Left lung (tissue), 10 donors: Measurements from ENCODE around the gene PFN1. TPM values are rescaled to one million over a fixed set of nuclear protein-coding genes. Genes with fewer than 3 reads are reported as not detected.

Experiments
- ATAC-seq: fragments of 200-7000 bp; cut with Tn5 transposase; one replicate; pipeline ENCODE4 v1.9.1; 2020; ENCODE audit warnings: moderate library complexity
- DNase-seq, 4 donors: peaks; one replicate each; pipeline ENCODE4 v3.0.0-alpha.2; 2013 to 2020
- H3K27ac ChIP-seq, 2 donors: fragments of 200-600 bp; sonication (generic) in 1 of 2; one replicate each; pipeline versions ENCODE4 v1.5.0 to v1.8.0; 2020 to 2021
- H3K27me3 ChIP-seq, 2 donors: fragments of 200-600 bp; sonication (generic) in 1 of 2; one replicate each; pipeline versions ENCODE4 v1.5.0 to v1.8.0; 2020 to 2021
- H3K36me3 ChIP-seq, 2 donors: fragments of 200-600 bp; sonication (generic) in 1 of 2; one replicate each; pipeline versions ENCODE4 v1.5.0 to v1.8.0; 2020 to 2021
- H3K4me1 ChIP-seq, 2 donors: fragments of 200-600 bp; one replicate each; pipeline ENCODE4 v1.8.0; 2021
- H3K4me3 ChIP-seq, 2 donors: fragments of 200-600 bp; sonication (generic) in 1 of 2; one replicate each; pipeline versions ENCODE4 v1.5.0 to v1.8.0; 2020 to 2021; ENCODE audit warnings: mild to moderate bottlenecking in 1 of 2
- H3K9me3 ChIP-seq, 2 donors: fragments of 200-600 bp; sonication (generic) in 1 of 2; one replicate each; pipeline versions ENCODE4 v1.5.0 to v1.8.0; 2020 to 2021
- intact Hi-C, 2 donors: fragments of 100-400 bp; cut with DNase I; formaldehyde crosslinking; loops; one replicate each; pipeline versions ENCODE4 v1.11.2 to v1.14.2; 2022
- polyA plus RNA-seq, 6 donors: library from polyadenylated mRNA; unstranded; fragments of 120-200 nt; gene quantifications; one replicate each; pipeline ENCODE4 v1.2.1, GENCODE V29; 2013; ENCODE audit not compliant: insufficient read length in 6 of 6
- total RNA-seq, 2 donors: library from RNA; stranded (reverse); fragmentation: NEBNext Ultra II Directional; extraction: Animal tissue kit (Norgen Biotek cat#: 25700); gene quantifications; one replicate each; pipeline ENCODE4 v1.2.1, GENCODE V29; 2021
- TF ChIP-seq, protein P1 (sequence below), 2 donors: fragments of 200-600 bp; sonication (generic) in 1 of 2; IDR thresholded peaks; one replicate each; pipeline versions ENCODE4 v1.5.0 to v1.8.0; 2021; ENCODE audit warnings: antibody characterized with exemption in 2 of 2
- donor health status: DM: no; HTN: yes; CAD: no.
- donor health status: DM: no; HTN: no; CAD: no.

Gene PFN1
- total and polyA plus RNA-seq, 8 donors: 337 to 987 (median 430) TPM

DNA sequence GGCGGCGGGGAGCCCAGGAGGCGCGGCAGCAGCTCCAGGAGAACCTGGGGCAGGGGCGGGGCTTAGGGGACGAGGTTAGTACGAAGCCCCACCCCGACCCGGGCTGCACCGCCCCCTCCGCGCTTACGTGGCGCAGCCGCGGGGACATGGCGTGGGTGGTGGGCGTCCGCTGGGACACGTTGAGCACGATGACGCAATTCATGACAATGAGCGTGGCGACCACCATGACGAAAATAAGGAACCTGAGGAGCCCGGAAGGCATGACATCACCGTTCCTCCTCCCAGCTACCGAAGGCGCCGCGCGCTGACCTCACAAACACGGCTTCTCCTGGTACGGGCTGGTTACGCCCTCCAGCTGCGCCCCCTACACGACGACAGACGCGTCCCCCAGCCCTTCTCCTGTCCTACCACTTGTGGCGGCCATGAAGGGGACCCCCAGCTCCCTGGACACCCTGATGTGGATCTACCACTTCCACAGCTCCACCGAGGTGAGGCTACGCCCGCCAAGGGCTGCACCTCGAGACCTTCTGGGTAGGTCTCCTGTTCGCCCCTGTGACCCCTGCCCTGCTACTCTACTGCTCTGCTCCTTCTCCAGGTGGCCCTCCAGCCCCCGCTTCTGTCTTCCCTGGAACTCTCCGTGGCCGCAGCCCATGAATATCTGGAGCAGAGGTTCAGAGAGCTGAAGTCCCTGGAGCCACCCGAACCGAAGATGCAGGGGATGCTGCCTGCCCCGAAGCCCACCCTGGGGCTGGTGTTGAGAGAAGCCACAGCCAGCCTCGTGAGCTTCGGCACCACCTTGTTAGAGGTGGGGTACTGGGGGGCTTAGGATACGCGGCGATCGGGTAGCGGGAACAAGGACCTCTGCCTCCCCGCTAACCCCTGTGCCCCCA is 48.7 kb downstream of the PFN1 start, which contains the start of gene C17orf107:
Gene C17orf107 (plus strand): TSS at position 196 of the 890 bp plus-strand sequence. CDS start 227 bp downstream, at position 423.
- Histone ChIP-seq H3K4me3 (peak within 1 kb of the TSS; percentile 42 to 54), H3K27ac (peak within 1 kb of the TSS; percentile 36 to 60), H3K4me1 (peaks cover 11 to 48% of the 10 kb centered on the region in 2 donors), H3K9me3 (no peaks in the 10 kb centered on the region), H3K27me3 (peaks cover 0 to 21% of the 10 kb centered on the region in 2 donors), H3K36me3 (peaks cover 0 to 30% of the 10 kb centered on the region in 2 donors)
- ATAC-seq (peak; percentile 72), DNase-seq (peak; percentile 55 to 97 (median 88))
- TF ChIP-seq, protein P1, sequence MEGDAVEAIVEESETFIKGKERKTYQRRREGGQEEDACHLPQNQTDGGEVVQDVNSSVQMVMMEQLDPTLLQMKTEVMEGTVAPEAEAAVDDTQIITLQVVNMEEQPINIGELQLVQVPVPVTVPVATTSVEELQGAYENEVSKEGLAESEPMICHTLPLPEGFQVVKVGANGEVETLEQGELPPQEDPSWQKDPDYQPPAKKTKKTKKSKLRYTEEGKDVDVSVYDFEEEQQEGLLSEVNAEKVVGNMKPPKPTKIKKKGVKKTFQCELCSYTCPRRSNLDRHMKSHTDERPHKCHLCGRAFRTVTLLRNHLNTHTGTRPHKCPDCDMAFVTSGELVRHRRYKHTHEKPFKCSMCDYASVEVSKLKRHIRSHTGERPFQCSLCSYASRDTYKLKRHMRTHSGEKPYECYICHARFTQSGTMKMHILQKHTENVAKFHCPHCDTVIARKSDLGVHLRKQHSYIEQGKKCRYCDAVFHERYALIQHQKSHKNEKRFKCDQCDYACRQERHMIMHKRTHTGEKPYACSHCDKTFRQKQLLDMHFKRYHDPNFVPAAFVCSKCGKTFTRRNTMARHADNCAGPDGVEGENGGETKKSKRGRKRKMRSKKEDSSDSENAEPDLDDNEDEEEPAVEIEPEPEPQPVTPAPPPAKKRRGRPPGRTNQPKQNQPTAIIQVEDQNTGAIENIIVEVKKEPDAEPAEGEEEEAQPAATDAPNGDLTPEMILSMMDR (IDR thresholded peaks at IDR 0.05): no peak
- intact Hi-C loops: loop anchor here in 1 of 2 donors (10.0 kb wide), 2 partner anchors 75 to 195 kb away; partner anchors contain the start of gene PELP1

DNA sequence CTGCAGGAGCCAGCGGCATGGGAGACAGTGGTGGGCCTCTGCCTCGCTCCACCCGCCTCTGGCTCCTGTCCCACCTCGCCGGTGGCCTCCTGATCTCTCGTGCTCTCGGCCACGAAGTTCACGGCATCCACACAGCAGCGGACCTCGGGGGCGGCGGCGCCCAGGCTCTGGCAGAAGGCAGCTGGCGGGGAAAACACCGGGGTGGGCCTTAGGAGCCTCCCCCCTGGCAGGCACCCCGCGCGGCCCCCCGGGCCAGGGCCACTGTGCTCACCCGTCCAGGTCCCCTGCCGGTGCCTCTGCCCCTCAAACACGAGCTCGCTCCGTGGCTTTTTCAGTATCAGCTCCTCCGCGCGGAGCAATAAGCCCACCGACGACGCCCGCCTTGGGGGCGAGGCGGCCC is 49.4 kb downstream of the PFN1 start:
- ATAC-seq: no peak
- peaks cover 11 to 48% of the 10 kb centered on the region in 2 donors for H3K4me1 ChIP-seq
- TF ChIP-seq, protein P1 (IDR thresholded peaks at IDR 0.05): no peak

GRCh38 chr17:4898351-4898750 is 50.0 kb downstream of the PFN1 start:
- peak in 1 of 4 donors; percentile 24 for DNase-seq
- TF ChIP-seq, protein P1 (IDR thresholded peaks at IDR 0.05): no peak

More for the DNA sequence above, 49.4 kb downstream of the PFN1 start:
- Histone ChIP-seq H3K27ac (no peak overlapping the region), H3K27me3 (peaks cover 0 to 21% of the 10 kb centered on the region in 2 donors), H3K36me3 (peaks cover 0 to 37% of the 10 kb centered on the region in 2 donors), H3K9me3 (no peaks in the 10 kb centered on the region), H3K4me3 (peak overlapping the region; percentile 42 to 54)
- no peak for DNase-seq
- intact Hi-C loops: loop anchor here in 1 of 2 donors (10.0 kb wide), 1 partner anchor 194 kb away; the partner anchor contains the start of gene PELP1

DNA sequence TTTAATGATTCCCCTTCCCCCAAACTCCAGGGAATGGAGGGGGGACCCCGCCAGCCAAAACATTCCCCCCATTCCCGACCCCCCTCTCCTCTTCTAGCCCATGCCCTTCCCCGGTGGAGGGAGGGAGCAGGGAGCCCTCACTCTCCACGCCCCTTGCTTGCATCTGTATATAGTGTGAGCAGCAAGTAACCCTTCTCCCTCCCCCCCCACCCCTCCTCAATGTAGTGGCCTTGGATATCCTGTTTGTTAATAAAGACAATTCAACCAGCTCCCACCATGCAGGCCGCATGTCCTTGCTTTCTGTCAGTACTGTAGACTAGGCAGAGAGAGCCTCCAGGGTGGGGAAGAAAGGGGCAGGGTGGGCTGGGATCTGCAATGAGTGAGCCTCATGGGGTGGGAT is 50.5 kb downstream of the PFN1 start:
- Histone ChIP-seq H3K9me3 (no peaks in the 10 kb centered on the region), H3K27ac (no peak overlapping the region), H3K4me1 (peaks cover 11 to 39% of the 10 kb centered on the region in 2 donors), H3K36me3 (peaks cover 0 to 48% of the 10 kb centered on the region in 2 donors), H3K27me3 (peaks cover 0 to 21% of the 10 kb centered on the region in 2 donors), H3K4me3 (no peak overlapping the region)
- DNase-seq (no peak), ATAC-seq (no peak)
- TF ChIP-seq, protein P1 (IDR thresholded peaks at IDR 0.05): no peak
- intact Hi-C loops: loop anchor here in 1 of 2 donors (10.0 kb wide), 1 partner anchor 193 kb away; the partner anchor contains the start of gene PELP1

More at GRCh38 chr17:4898351-4898750, 50.0 kb downstream of the PFN1 start:
- Histone ChIP-seq H3K9me3 (no peaks in the 10 kb centered on the region), H3K36me3 (peaks cover 0 to 43% of the 10 kb centered on the region in 2 donors), H3K4me3 (no peak overlapping the region), H3K27ac (no peak overlapping the region), H3K4me1 (peaks cover 11 to 44% of the 10 kb centered on the region in 2 donors), H3K27me3 (peaks cover 0 to 21% of the 10 kb centered on the region in 2 donors)
- intact Hi-C loops: loop anchor here in 1 of 2 donors (10.0 kb wide), 1 partner anchor 194 kb away; the partner anchor contains the start of gene PELP1
- ATAC-seq: no peak
